ENCODE measurements around the gene WNT8A.

Gene WNT8A

DNA sequence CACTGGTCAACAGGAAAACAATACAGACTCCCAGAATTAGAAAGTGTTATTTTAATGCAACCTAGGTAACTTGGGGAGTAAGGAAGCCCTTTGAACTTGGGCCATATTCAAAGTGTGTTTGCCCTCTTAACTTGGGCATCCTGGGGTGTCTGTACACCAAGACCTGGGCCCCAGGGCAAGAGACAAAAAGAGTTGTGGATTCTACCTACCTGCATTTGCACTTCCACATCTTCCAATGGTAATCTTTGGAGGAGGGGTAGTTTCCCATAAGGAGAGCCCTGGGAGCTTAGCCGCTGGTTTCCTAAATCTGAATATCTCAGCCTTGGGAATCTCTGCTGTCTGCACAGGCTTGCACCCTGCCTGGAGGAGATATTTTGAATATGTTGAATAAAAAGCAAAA, 8.5 kb downstream of the WNT8A start:
- DNase-seq, result no peak

GRCh38 chr5:138093036-138093435, 9.2 kb downstream of the WNT8A start:
- DNase-seq, result no peak

GRCh38 chr5:138095100-138095907, 11.5 kb downstream of the WNT8A start:
- no peak for DNase-seq

- no peak for DNase-seq
Measured at GRCh38 chr5:138096363-138096762, 12.5 kb downstream of the WNT8A start.

- DNase-seq, result no peak
Measured at GRCh38 chr5:138096997-138097828, 13.4 kb downstream of the WNT8A start.

- no peak for DNase-seq
Measured at GRCh38 chr5:138102454-138103318, 18.9 kb downstream of the WNT8A start.

DNA sequence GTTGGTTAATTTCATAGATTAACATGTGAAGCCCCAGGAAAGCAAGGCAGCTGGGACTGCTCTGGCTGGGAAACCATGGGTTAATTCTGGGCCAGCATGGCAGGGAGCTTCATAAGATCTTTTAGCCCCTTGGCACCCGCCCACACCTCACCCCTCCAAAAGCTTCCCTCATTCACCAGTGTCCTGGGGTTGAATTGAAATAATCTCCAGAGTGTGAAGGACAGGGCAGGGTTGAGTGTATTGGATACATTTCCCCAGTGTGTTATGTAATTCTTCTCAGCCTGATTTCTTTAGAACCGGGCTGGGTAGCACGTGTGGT, 19.4 kb downstream of the WNT8A start:
- no peak for DNase-seq

- DNase-seq, result no peak
Measured at GRCh38 chr5:138105709-138106108, 21.9 kb downstream of the WNT8A start.

- no peak for DNase-seq
Measured at GRCh38 chr5:138107213-138107612, 23.4 kb downstream of the WNT8A start.

- no peak for DNase-seq
Measured at GRCh38 chr5:138109463-138110265, 25.8 kb downstream of the WNT8A start.

DNA sequence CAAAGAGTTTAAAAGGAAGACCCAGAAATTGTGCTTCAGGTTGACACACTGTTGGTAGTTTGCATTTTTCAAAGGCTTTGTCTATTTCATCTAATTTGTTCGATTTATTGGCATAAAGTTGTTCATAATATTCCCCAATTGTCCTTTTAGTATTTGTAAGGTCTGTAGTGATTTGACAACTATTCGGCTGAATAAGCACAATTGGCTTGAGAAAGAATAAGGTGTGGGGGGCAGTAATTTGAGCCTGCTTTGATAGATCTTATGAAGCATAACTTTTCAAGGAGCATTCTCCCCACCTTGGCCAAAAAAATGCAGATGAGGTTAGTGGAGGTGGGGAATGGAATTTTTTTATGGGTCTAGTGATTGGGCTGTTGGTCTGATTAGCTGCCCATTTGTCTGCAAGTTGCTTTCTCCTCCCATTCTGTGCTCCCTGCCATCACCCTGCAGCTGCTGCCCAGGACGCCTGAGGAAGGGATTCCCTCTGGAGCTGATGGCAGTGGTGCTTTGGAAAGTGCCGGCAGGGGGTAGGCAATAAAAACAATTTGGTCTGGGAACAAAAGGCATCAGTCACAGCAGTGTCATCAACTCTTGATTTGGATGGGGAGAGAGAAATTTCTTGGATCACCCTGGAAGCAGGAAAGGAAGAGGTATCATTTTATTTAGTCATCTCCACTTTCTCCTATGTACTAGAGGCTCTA, 26.6 kb downstream of the WNT8A start:
- no peak for DNase-seq

DNA sequence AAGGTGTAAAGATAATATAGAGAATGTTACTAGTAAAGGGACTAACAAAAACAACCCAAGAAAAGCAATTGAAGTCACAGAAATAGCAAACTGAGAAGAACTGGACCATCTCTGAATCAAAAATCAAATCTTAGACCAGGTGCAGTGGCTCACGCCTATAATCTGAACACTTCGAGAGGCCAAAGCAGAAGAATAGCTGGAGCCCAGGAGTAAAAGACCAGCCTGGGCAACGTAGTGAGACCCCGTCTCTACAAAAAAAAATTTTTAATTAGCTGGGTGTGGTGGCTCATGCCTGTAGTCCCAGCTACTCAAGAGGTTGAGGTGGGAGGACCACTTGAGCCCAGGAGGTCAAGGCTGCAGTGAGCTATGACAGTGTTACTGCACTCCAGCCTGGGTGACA, 27.3 kb downstream of the WNT8A start:
- no peak for DNase-seq

- no peak for DNase-seq
Measured at GRCh38 chr5:138111937-138112336, 28.1 kb downstream of the WNT8A start.

- DNase-seq, result no peak
Measured at GRCh38 chr5:138115254-138115653, 31.4 kb downstream of the WNT8A start.

DNA sequence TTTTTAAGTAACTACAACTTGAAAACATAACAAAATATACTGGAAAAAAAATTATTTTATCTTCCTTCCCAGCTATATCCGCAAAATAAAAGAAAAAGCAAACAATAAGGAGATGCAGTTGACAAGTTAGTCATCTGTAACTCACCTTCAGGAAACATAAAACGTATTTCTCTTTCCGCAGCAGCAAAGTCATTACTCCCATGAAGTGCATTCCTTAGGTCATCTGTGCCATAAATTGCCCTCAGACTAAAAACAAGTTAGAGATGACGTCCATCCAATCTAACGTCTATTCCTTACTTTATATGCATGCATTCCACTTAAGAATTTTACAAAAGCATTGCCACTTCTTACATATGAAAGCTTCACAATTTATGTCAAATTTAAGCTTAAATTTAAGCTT, 44.5 kb downstream of the WNT8A start:
- DNase-seq, result no peak

- no peak for DNase-seq
Measured at GRCh38 chr5:138129347-138129746, 45.5 kb downstream of the WNT8A start.

GRCh38 chr5:138132543-138132942, 48.7 kb downstream of the WNT8A start:
- DNase-seq, result no peak

DNA sequence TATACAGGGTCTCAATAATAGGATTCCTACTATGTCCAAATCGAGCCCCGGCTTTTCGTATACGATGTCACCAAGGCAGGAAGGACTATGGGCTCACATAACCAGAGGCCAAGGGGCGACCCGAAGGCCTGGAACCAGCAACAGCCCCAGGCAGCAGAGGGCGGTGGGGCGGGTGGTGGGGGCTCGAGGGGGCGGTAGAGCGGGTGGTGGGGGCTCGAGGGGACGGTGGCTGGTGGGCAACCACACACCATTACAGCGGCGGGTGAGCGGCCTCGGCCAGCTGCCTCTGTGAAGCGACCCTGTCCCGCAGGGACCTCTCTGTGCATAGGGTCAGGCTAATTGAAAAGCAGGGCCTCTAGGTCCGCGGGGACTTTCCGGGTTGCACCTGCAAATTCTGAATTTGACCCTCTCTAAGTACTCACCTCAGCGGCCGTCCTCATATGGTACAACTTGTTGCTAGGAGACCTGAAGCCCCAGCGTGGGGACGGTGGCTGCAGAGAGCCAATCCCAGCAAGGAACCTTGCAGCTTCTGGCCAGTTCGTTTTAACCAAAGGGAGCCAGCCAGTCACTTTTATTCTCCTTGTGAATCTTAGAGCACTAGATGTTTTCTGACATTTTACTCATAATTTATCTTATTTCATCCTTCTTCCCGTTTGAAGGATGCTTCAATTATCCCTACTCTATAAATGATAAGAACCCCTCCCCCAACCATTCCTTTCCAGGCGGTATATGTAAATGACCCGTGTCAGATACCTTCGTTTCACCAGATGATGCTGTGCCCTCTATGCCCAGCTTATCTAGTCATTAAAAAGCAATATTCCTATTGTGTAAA, 55.3 kb downstream of the WNT8A start, which contains the start of gene NME5:
Gene NME5, minus strand, starts transcription at position 480 of the 832 bp plus-strand sequence. CDS start 648 bp downstream, outside the sequence.
- no peak for DNase-seq

DNA sequence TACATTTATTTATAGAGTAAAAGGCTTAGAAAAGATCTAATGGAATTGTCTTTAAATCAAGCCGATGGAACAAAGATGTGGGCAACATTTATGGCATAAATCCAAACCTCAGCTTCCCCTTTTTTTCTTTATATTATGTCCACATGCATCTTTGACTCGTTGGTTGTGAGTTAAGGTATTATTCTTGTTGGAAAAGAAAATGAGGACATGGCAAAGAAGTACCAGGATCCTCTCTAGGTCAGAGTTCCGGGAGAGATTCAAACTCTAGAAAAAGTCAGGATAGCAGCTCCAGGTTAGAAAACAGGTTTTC, 55.9 kb downstream of the WNT8A start:
- DNase-seq, result no peak

- no peak for DNase-seq
Measured at GRCh38 chr5:138140268-138140667, 56.4 kb downstream of the WNT8A start.
